Dendritic cell treated with granulocyte-macrophage colony-stimulating factor and Interleukin-4, amounts not matched to agents 40 ng/mL and 50 ng/mL, for 4 days (primary cell): ENCODE results near the gene PRKN.

Experiments used
- H3K27ac Mint-ChIP-seq: one replicate; pipeline ENCODE4 v1.8.0; 2022; ENCODE audit warnings: mild to moderate bottlenecking, mixed read lengths
- H3K27me3 Mint-ChIP-seq: one replicate; pipeline ENCODE4 v1.8.0; 2022; ENCODE audit warnings: mild to moderate bottlenecking, mixed read lengths
- H3K36me3 Mint-ChIP-seq: one replicate; pipeline ENCODE4 v1.8.0; 2022; ENCODE audit warnings: low read depth, mixed read lengths
- H3K4me1 Mint-ChIP-seq: one replicate; pipeline ENCODE4 v1.8.0; 2022; ENCODE audit warnings: low read depth, mixed read lengths
- H3K4me3 Mint-ChIP-seq: one replicate; pipeline ENCODE4 v1.8.0; 2022; ENCODE audit warnings: mild to moderate bottlenecking, moderate library complexity, mixed read lengths
- H3K9me3 Mint-ChIP-seq: one replicate; pipeline ENCODE4 v1.8.0; 2022; ENCODE audit warnings: mixed read lengths
- intact Hi-C: fragments of 100-400 bp; cut with micrococcal nuclease; formaldehyde crosslinking; loops from one replicate; pipeline ENCODE4 v1.15.0; 2022

The PRKN gene

GRCh38 chr6:161844804-161845203, 882.8 kb downstream of the PRKN start:
- no peaks in the 10 kb centered on the region for H3K27me3 Mint-ChIP-seq
- no peak overlapping the region for H3K27ac Mint-ChIP-seq
- H3K4me1 Mint-ChIP-seq = no peaks in the 10 kb centered on the region
- no peaks in the 10 kb centered on the region for H3K9me3 Mint-ChIP-seq
- intact Hi-C loops = no loop called here
- no peak overlapping the region for H3K4me3 Mint-ChIP-seq
- no peaks in the 10 kb centered on the region for H3K36me3 Mint-ChIP-seq

- no peak overlapping the region for H3K27ac Mint-ChIP-seq
These were observed 884.5 kb downstream of the PRKN start for GRCh38 chr6:161843066-161843465.

DNA sequence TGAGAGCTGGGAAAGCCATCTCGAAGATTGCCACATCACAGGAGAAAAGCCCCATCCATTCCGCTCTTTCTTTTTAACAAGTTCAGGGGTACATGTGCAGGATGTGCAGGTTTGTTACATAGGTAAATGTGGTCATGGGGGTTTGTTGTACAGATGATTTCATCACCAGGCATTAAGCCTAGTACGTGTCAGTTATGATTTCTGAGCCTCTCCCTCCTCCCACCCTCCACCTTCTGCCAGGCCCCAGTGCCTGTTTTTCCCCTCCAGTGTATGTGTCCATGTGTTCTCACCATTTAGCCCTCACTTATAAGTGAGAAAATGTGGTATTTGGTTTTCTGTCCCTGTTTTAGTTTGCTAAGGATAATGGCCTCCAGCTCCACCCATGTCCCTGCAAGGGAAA, 887.2 kb downstream of the PRKN start:
- Mint-ChIP-seq H3K36me3 (no peaks in the 10 kb centered on the region), H3K27ac (no peak overlapping the region), H3K4me3 (no peak overlapping the region), H3K27me3 (no peaks in the 10 kb centered on the region), H3K9me3 (no peaks in the 10 kb centered on the region), H3K4me1 (no peaks in the 10 kb centered on the region)
- intact Hi-C loops = no loop called here

More at GRCh38 chr6:161843066-161843465, 884.5 kb downstream of the PRKN start:
- intact Hi-C loops = no loop called here
- Mint-ChIP-seq H3K27me3 (no peaks in the 10 kb centered on the region), H3K4me1 (no peaks in the 10 kb centered on the region), H3K4me3 (no peak overlapping the region), H3K36me3 (no peaks in the 10 kb centered on the region), H3K9me3 (no peaks in the 10 kb centered on the region)

- Mint-ChIP-seq H3K27me3 (no peaks in the 10 kb centered on the region), H3K9me3 (no peaks in the 10 kb centered on the region), H3K36me3 (no peaks in the 10 kb centered on the region), H3K4me3 (no peak overlapping the region), H3K27ac (no peak overlapping the region), H3K4me1 (no peaks in the 10 kb centered on the region)
- intact Hi-C loops = no loop called here
These were observed 889.1 kb downstream of the PRKN start for GRCh38 chr6:161838306-161839035.

DNA sequence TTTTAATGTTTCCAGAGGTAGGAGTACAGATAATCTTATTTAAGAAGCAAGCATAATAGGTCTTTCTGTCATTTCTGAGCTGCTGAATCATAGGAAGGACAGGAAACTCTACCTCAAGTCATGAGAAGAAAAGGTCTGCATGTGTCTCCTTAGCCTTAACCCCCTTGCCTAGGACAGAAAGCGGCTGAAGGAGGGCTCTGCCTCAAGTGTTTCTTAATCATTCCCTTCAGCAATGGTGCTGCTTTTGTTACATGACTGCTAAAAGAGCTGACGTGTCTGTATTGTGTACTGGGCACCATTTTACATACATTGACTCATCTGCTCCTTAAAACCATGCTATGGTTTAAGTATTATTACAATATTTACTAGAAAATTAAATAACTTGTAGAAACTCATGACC, 889.7 kb downstream of the PRKN start:
- H3K4me3 Mint-ChIP-seq = no peak overlapping the region
- intact Hi-C loops = no loop called here
- no peak overlapping the region for H3K27ac Mint-ChIP-seq
- H3K4me1 Mint-ChIP-seq = no peaks in the 10 kb centered on the region
- no peaks in the 10 kb centered on the region for H3K9me3 Mint-ChIP-seq
- no peaks in the 10 kb centered on the region for H3K36me3 Mint-ChIP-seq
- no peaks in the 10 kb centered on the region for H3K27me3 Mint-ChIP-seq

DNA sequence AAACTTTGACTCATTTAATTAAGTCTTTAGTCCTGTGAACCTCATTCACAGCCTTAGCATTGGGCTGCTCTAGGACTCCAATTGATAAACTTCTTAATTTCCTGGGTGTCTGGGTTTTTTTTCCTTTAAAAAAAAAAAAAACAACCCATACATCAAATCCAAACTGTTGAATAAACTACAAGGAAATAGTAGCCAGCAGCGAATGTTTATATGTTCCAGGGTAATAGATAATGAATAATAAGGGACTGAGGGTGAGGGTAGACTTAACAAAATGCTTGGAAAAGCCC, 890.2 kb downstream of the PRKN start:
- H3K27ac Mint-ChIP-seq = no peak overlapping the region
- H3K36me3 Mint-ChIP-seq = no peaks in the 10 kb centered on the region
- H3K27me3 Mint-ChIP-seq = no peaks in the 10 kb centered on the region
- intact Hi-C loops = no loop called here
- H3K4me1 Mint-ChIP-seq = no peaks in the 10 kb centered on the region
- H3K9me3 Mint-ChIP-seq = no peaks in the 10 kb centered on the region
- H3K4me3 Mint-ChIP-seq = no peak overlapping the region

DNA sequence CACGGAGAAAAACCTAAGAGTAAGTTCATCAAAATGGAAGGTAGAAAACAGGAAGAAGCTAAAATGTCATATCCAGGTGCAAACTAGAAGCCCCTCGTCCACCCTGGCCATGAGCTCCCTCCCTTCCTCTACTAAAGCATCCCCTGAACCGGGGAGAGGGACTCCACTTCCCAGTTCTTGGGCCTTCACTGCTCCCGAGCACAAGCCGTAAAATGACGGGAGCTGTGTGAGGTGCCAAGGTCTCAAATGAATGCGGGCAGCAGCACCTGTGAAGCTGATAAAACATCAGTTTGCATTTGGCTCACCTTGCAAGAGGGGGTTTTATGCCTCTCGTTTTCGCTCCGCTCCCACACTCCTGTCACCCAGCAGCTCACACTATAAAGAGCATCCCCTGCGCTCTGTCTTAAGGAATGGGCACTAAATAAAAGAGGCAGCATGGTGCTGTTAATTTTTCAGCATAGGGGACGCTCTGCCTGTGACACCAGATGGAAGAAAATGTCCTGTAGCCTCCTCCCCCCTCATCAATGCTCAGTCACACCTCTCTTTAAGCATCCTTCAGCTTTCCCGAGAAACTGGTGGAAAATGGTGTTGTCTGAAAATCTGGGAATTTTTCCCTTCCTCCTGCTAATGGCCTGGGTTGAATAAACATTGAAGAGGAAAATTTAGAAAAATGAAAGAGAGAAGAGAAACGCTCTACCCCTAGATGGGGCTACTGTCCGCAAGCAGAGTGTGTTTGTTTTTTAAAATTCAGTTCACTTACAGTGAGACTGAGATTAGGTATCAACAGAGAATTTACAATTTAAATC, 890.7 kb downstream of the PRKN start:
- intact Hi-C loops = no loop called here
- no peak overlapping the region for H3K4me3 Mint-ChIP-seq

DNA sequence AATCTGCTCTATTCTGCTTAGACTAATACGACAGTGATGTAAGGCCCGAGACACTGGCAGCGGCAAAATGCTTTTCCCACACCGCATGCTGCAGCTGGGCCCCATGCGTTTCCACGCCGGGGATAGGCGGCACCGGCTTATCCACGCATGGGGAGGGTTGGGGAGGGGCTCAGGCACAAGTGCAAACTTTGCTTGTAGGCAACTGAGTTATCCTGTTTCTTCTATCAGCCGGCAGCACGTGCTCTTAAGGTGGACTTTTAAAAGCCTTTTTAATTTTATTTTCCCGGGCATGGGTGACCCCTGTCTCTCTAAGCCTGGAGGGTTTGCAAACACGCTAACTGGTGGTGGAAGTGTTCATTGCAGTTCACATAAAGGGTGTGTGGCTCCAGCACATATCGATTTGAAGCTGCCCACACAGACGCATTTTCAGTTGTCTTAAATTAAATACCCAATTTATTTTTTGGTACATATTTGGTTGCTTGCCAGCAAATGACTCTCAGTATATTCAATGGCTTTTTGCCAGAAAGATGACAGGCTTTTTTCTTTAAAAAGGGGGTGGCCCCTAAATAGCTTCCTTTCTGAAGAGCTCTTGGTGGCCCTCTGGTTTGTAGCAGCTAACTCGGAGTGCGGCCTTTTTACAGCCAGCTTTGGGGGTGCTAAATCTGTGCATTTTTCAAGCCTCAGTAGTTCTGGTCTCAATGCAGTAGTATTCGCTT, 891.9 kb downstream of the PRKN start:
- Mint-ChIP-seq H3K36me3 (no peaks in the 10 kb centered on the region), H3K27me3 (no peaks in the 10 kb centered on the region), H3K4me3 (no peak overlapping the region), H3K9me3 (no peaks in the 10 kb centered on the region), H3K4me1 (no peaks in the 10 kb centered on the region), H3K27ac (no peak overlapping the region)
- intact Hi-C loops = no loop called here

More for the DNA sequence above, 890.7 kb downstream of the PRKN start:
- no peak overlapping the region for H3K27ac Mint-ChIP-seq
- H3K27me3 Mint-ChIP-seq = no peaks in the 10 kb centered on the region
- no peaks in the 10 kb centered on the region for H3K36me3 Mint-ChIP-seq
- H3K4me1 Mint-ChIP-seq = no peaks in the 10 kb centered on the region
- no peaks in the 10 kb centered on the region for H3K9me3 Mint-ChIP-seq

DNA sequence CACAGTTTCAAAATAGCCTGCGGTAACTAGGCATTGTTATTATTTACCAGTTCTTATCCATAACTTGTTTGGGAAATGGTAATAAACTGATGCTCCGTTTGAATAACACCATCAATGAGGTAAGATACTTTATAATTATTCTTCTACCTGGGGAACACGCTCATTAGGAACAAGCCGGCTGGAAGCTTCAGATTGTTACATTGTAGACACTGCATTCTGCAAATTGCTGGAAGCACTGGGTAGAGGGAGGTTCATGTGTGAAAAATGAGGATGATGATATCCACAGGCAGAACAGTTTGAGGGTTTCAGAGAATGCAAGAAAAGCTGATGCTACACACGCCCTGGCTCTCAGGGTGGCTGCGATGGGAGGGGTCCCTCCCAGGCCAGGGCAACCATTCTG, 893.1 kb downstream of the PRKN start:
- intact Hi-C loops = no loop called here
- H3K4me3 Mint-ChIP-seq = no peak overlapping the region
- H3K4me1 Mint-ChIP-seq = no peaks in the 10 kb centered on the region
- no peaks in the 10 kb centered on the region for H3K27me3 Mint-ChIP-seq
- H3K9me3 Mint-ChIP-seq = no peaks in the 10 kb centered on the region
- no peaks in the 10 kb centered on the region for H3K36me3 Mint-ChIP-seq
- H3K27ac Mint-ChIP-seq = no peak overlapping the region

DNA sequence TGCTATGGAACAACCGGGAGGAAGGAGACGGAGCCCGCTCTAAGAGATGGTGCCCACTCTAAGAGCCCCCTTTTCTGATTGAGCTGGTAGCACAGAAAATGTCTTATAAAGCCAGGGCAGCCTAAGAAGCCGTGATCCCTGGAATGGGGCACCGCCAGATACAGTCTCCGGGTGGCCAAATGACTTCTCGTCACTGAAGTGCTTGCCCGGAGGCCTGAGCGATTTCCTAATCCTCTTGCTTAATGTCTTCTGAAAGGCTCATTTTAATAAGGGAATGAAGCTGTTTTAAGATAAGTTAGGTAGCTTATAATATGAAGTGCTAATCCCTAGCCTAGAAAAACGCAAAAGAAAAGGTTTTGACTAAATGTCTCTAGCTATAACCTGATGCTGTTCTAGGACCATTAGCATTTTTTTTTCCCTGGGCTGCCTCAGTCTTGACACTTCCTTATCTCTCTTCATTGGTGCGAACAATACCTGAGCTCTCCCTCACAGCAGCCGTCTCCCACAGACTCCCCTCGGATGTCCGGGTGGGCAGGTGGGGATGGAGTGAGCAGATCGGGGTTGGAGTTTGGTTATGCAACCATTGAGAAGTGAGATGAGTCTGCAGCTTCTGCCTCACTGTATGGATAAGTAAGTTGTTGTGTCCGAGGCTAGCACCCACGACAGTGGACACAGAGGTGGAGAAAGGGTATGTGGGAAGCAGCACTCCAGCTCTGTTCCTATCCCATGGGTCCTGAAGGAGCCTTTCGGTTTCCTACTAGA, 894.3 kb downstream of the PRKN start:
- Mint-ChIP-seq H3K9me3 (no peaks in the 10 kb centered on the region), H3K27me3 (no peaks in the 10 kb centered on the region), H3K4me1 (no peaks in the 10 kb centered on the region), H3K36me3 (no peaks in the 10 kb centered on the region), H3K4me3 (no peak overlapping the region), H3K27ac (no peak overlapping the region)
- intact Hi-C loops = no loop called here

DNA sequence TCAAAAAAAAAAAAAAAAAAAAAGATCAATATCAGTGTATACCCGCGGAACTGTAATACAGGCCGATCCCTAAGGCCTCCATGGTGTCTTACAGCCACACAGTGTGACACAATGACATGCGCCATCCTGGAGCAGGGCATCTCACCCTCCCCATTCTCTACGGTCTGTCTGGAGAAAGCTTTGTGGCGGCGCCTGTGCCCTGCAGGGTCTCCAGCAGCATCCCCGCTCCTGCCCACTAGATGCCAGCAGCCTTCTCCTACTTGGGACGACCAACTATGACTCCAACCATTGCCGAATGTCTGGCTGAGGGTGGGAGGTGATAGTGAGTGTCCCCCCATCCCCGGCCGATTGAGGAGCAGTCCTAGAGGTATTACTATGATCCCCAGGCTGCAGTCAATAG, 894.9 kb downstream of the PRKN start:
- H3K4me3 Mint-ChIP-seq = no peak overlapping the region
- no peaks in the 10 kb centered on the region for H3K36me3 Mint-ChIP-seq
- H3K4me1 Mint-ChIP-seq = no peaks in the 10 kb centered on the region
- H3K27ac Mint-ChIP-seq = no peak overlapping the region
- H3K9me3 Mint-ChIP-seq = no peaks in the 10 kb centered on the region
- no peaks in the 10 kb centered on the region for H3K27me3 Mint-ChIP-seq
- intact Hi-C loops = no loop called here

GRCh38 chr6:161830866-161831616, 896.5 kb downstream of the PRKN start:
- Mint-ChIP-seq H3K9me3 (no peaks in the 10 kb centered on the region), H3K27me3 (no peaks in the 10 kb centered on the region), H3K36me3 (no peaks in the 10 kb centered on the region), H3K4me3 (no peak overlapping the region), H3K27ac (no peak overlapping the region), H3K4me1 (no peaks in the 10 kb centered on the region)
- intact Hi-C loops = no loop called here

DNA sequence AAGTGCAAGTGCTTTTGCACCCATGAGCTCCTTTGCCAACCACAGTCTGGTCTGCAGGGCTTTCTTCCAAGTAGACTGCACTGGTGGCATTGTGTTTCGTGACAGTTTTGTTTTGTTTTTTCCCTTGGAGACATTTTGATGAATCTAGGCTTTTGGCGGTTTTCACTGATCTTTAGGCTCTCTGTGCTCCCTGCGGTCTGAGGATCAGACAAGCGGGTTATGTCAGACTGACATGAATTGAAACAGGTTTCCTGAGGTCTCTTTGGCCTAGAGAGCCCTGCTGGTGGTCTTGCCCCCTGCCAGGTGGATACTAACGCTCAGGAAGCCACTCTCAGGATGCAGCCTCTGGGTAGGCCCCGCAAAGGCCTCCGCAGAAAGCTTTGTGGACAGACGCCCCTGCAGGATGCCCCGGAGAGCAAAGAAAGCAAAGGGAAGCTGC, 898.3 kb downstream of the PRKN start:
- Mint-ChIP-seq H3K9me3 (no peaks in the 10 kb centered on the region), H3K36me3 (no peaks in the 10 kb centered on the region), H3K27ac (no peak overlapping the region), H3K4me1 (no peaks in the 10 kb centered on the region), H3K27me3 (no peaks in the 10 kb centered on the region), H3K4me3 (no peak overlapping the region)
- intact Hi-C loops = no loop called here
